Measurements from ENCODE around the gene TRIM47.

TRIM47 gene

GRCh38 chr17:75895370-75896155 is 17.2 kb upstream of the TRIM47 start:
- Histone ChIP-seq H3K9me3 (no peaks in the 10 kb centered on the region), H3K27ac (peak overlapping the region; percentile 80), H3K36me3 (peaks cover 18% of the 10 kb centered on the region), H3K27me3 (no peaks in the 10 kb centered on the region), H3K4me3 (ENCODE audit: low read depth in 1 of 2, low read length in 1 of 2) (peak overlapping the region; percentile 75 to 76), H3K4me1 (ENCODE audit: control insufficient read depth in 1 of 2, insufficient read depth in 1 of 2, low read depth in 1 of 2, low read length in 1 of 2) (peaks cover 19 to 20% of the 10 kb centered on the region in 2 experiments)
- no peak for TF ChIP-seq CTCF (IDR thresholded peaks at IDR 0.05)

GRCh38 chr17:75894049-75894733 is 15.8 kb upstream of the TRIM47 start:
- TF ChIP-seq CTCF (IDR thresholded peaks at IDR 0.05): no peak
- Histone ChIP-seq H3K27me3 (no peaks in the 10 kb centered on the region), H3K36me3 (peaks cover 7% of the 10 kb centered on the region), H3K4me1 (ENCODE audit: control insufficient read depth in 1 of 2, insufficient read depth in 1 of 2, low read depth in 1 of 2, low read length in 1 of 2) (peaks cover 19 to 20% of the 10 kb centered on the region in 2 experiments), H3K9me3 (no peaks in the 10 kb centered on the region), H3K27ac (no peak overlapping the region), H3K4me3 (ENCODE audit: low read depth in 1 of 2, low read length in 1 of 2) (no peak overlapping the region)

- Histone ChIP-seq H3K4me1 (ENCODE audit: control insufficient read depth in 1 of 2, insufficient read depth in 1 of 2, low read depth in 1 of 2, low read length in 1 of 2) (peaks cover 19 to 20% of the 10 kb centered on the region in 2 experiments), H3K27ac (no peak overlapping the region), H3K4me3 (ENCODE audit: low read depth in 1 of 2, low read length in 1 of 2) (no peak overlapping the region), H3K9me3 (no peaks in the 10 kb centered on the region), H3K27me3 (no peaks in the 10 kb centered on the region), H3K36me3 (no peaks in the 10 kb centered on the region)
- no peak for TF ChIP-seq CTCF (IDR thresholded peaks at IDR 0.05)
Observed at GRCh38 chr17:75893305-75894048, 15.1 kb upstream of the TRIM47 start.

GRCh38 chr17:75892556-75893224 is 14.3 kb upstream of the TRIM47 start:
- TF ChIP-seq CTCF (IDR thresholded peaks at IDR 0.05): no peak
- Histone ChIP-seq H3K9me3 (no peaks in the 10 kb centered on the region), H3K27ac (no peak overlapping the region), H3K4me1 (ENCODE audit: control insufficient read depth in 1 of 2, insufficient read depth in 1 of 2, low read depth in 1 of 2, low read length in 1 of 2) (peaks cover 19 to 20% of the 10 kb centered on the region in 2 experiments), H3K27me3 (no peaks in the 10 kb centered on the region), H3K36me3 (no peaks in the 10 kb centered on the region), H3K4me3 (ENCODE audit: low read depth in 1 of 2, low read length in 1 of 2) (no peak overlapping the region)

All from neutrophil (primary cell).